Gastrocnemius medialis (tissue), 4 donors: ENCODE measurements around the gene WNT2. TPM values are rescaled to one million over a fixed set of nuclear protein-coding genes. Genes with fewer than 3 reads are reported as not detected.
"Not testable (repeated sequence)": the region's sequence is repeated elsewhere in the genome, so short reads cannot be mapped to it uniquely, and the experiment has no call there.

Experiments used
- ATAC-seq, 2 donors: fragments of 150-250 bp; one replicate each; pipeline ENCODE4 v1.9.1; 2016
- DNase-seq, 2 donors: peaks; one replicate each; pipeline ENCODE4 v3.0.0-alpha.2; 2019
- H3K27ac ChIP-seq, 4 donors: fragments of 200-600 bp; sonication (generic); 1 replicate in 1 of 4; 2 replicates in 3 of 4; pipeline ENCODE4 v1.5.1; 2016 to 2018; ENCODE audit warnings: mild to moderate bottlenecking in 2 of 4, moderate library complexity in 1 of 4
- H3K27me3 ChIP-seq, 3 donors: fragments of 200-600 bp; sonication (generic) in 2 of 3; 1 replicate in 1 of 3; 2 replicates in 2 of 3; pipeline versions ENCODE4 v1.5.1 to v1.6.0; 2016 to 2019; ENCODE audit warnings: mild to moderate bottlenecking in 1 of 3, moderate library complexity in 1 of 3
- H3K36me3 ChIP-seq, 2 donors: fragments of 200-600 bp; sonication (generic) in 1 of 2; one replicate each; pipeline ENCODE4 v1.5.1; 2017 to 2018
- H3K4me1 ChIP-seq, 2 donors: fragments of 200-600 bp; sonication (generic) in 1 of 2; one replicate each; pipeline ENCODE4 v1.5.1; 2016 to 2017; ENCODE audit warnings: mild to moderate bottlenecking in 2 of 2
- H3K4me3 ChIP-seq, 4 donors: fragments of 200-600 bp; sonication (generic) in 3 of 4; 1 replicate in 1 of 4; 2 replicates in 3 of 4; pipeline ENCODE4 v1.5.1; 2016 to 2019; ENCODE audit warnings: mild to moderate bottlenecking in 2 of 4
- H3K9me3 ChIP-seq, 3 donors: fragments of 200-600 bp; sonication (generic) in 2 of 3; 1 replicate in 1 of 3; 2 replicates in 2 of 3; pipeline ENCODE4 v1.5.1; 2016 to 2019
- POLR2A ChIP-seq, 2 donors: fragments of 450-650 bp; IDR thresholded peaks; one replicate each; pipeline ENCODE4 v1.6.1; 2017; ENCODE audit warnings: antibody characterized with exemption in 2 of 2, mild to moderate bottlenecking in 2 of 2, moderate library complexity in 2 of 2
- in situ Hi-C, 4 donors: fragments of 200-750 bp; cut with MboI; loops; one replicate each; pipeline versions ENCODE4 v1.15.0 to v1.8.0; 2017; ENCODE audit warnings: low sequenced_read_pairs in 4 of 4
- intact Hi-C: fragments of 100-400 bp; cut with DNase I; formaldehyde crosslinking; loops from one replicate; pipeline ENCODE4 v1.15.1; 2023; ENCODE audit warnings: low total_unique reads
- total RNA-seq, 4 donors: library from RNA; depleted of rRNA; stranded (reverse); fragments of >200 nt; gene quantifications; one replicate each; pipeline versions ENCODE4 v1.1.0 to v1.2.3, GENCODE V29; 2016
- TF ChIP-seq, protein P1 (sequence below), 5 experiments: fragments of 450-650 bp in 3 of 5; fragments of 200-600 bp in 2 of 5; sonication (generic) in 2 of 5; IDR thresholded peaks in 4 of 5; conservative IDR thresholded peaks in 1 of 5; 1 replicate in 4 of 5; 2 replicates in 1 of 5; pipeline ENCODE4 v1.5.1; 2016 to 2019; ENCODE audit warnings: antibody characterized with exemption in 5 of 5, mild to moderate bottlenecking in 3 of 5, moderate library complexity in 3 of 5

WNT2 gene
- total RNA-seq, 4 donors from 2014 or later, result not detected

GRCh38 chr7:117247809-117248208 lies 75.0 kb downstream of the WNT2 start:
- no peak overlapping the region for H3K27ac ChIP-seq
- H3K4me3 ChIP-seq, result no peak overlapping the region
- intact Hi-C loops (no loop called here), in situ Hi-C loops (no loop called here)
- no peaks in the 10 kb centered on the region for H3K27me3 ChIP-seq
- DNase-seq, result no peak
- no peaks in the 10 kb centered on the region for H3K4me1 ChIP-seq
- no peak for ATAC-seq
- no peaks in the 10 kb centered on the region for H3K9me3 ChIP-seq
- TF ChIP-seq, protein P1, sequence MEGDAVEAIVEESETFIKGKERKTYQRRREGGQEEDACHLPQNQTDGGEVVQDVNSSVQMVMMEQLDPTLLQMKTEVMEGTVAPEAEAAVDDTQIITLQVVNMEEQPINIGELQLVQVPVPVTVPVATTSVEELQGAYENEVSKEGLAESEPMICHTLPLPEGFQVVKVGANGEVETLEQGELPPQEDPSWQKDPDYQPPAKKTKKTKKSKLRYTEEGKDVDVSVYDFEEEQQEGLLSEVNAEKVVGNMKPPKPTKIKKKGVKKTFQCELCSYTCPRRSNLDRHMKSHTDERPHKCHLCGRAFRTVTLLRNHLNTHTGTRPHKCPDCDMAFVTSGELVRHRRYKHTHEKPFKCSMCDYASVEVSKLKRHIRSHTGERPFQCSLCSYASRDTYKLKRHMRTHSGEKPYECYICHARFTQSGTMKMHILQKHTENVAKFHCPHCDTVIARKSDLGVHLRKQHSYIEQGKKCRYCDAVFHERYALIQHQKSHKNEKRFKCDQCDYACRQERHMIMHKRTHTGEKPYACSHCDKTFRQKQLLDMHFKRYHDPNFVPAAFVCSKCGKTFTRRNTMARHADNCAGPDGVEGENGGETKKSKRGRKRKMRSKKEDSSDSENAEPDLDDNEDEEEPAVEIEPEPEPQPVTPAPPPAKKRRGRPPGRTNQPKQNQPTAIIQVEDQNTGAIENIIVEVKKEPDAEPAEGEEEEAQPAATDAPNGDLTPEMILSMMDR (IDR thresholded peaks at IDR 0.05 in 4 of 5, conservative IDR thresholded peaks at IDR 0.05 in 1 of 5), result no peak
- TF ChIP-seq POLR2A (IDR thresholded peaks at IDR 0.05), result no peak
- no peaks in the 10 kb centered on the region for H3K36me3 ChIP-seq

DNA sequence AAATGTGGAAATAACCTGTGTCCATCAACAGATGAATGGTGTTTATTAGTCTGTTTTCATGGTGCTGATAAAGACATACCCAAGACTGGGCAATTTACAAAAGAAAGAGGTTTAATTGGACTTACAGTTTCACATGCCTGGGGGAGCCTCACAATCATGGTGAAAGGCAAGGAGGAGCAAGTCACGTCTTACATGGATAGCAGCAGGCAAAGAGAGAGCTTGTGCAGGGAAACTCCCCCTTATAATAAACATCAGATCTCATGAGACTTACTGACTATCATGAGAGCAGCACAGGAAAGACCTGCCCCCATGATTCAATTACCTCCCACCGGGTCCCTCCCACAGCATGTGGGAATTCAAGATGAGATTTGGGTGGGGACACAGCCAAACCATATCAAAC lies 77.2 kb downstream of the WNT2 start:
- H3K27ac ChIP-seq, H3K4me3 ChIP-seq, ATAC-seq, DNase-seq, H3K36me3 ChIP-seq, H3K9me3 ChIP-seq, H3K4me1 ChIP-seq, H3K27me3 ChIP-seq, in situ Hi-C loops, intact Hi-C loops: not testable (repeated sequence)

DNA sequence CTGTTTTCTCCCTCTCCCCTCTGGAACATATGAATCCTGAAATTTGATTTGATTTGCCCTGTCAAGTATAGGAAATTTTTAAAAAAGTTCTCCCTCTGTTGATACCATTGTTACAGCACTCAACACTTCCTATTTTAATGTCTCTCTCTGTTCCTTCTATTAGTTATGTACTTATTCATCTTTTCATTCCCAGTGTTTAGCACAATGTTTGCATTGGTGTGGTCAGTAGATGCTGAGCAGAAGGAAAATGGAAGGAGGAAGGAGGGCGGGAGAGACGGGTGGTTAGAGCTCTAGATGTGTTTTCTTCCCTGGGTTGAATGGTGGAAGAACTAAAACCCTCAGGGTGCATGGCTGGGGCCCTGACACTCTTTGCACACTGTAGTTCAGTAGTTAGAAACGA lies 79.5 kb downstream of the WNT2 start:
- Histone ChIP-seq H3K9me3 (no peaks in the 10 kb centered on the region), H3K4me1 (no peaks in the 10 kb centered on the region), H3K27me3 (no peaks in the 10 kb centered on the region), H3K27ac (no peak overlapping the region), H3K36me3 (no peaks in the 10 kb centered on the region), H3K4me3 (no peak overlapping the region)
- ATAC-seq, result no peak
- no peak for DNase-seq
- in situ Hi-C loops, result no loop called here
- intact Hi-C loops, result no loop called here
- TF ChIP-seq POLR2A (IDR thresholded peaks at IDR 0.05), result no peak
- TF ChIP-seq, protein P1 (IDR thresholded peaks at IDR 0.05 in 4 of 5, conservative IDR thresholded peaks at IDR 0.05 in 1 of 5), result no peak

DNA sequence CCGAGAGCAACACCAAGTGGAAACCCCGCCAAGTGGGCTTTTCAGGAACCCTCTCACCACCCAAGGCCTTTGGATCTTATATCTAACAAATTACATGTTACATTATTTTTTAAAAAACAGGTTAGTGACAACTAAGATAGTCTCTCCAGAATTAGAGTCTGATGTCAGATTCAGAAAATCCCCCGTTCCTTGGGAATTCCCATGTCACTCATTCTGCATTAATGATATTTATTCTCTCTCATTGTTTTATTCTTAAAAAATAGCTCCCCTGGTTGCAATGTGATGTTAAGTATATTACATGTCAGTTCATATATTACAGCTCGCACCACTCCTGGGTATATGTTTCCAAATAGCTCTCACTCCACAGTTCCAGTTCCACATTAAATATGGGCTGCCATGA lies 81.8 kb downstream of the WNT2 start:
- no peaks in the 10 kb centered on the region for H3K4me1 ChIP-seq
- H3K9me3 ChIP-seq, result peaks cover 0 to 2% (median 0%) of the 10 kb centered on the region in 3 donors
- H3K27ac ChIP-seq, result no peak overlapping the region
- no peak overlapping the region for H3K4me3 ChIP-seq
- H3K27me3 ChIP-seq, result no peaks in the 10 kb centered on the region
- intact Hi-C loops, result no loop called here
- DNase-seq (no peak), ATAC-seq (no peak)
- H3K36me3 ChIP-seq, result no peaks in the 10 kb centered on the region
- TF ChIP-seq, protein P1 (IDR thresholded peaks at IDR 0.05 in 4 of 5, conservative IDR thresholded peaks at IDR 0.05 in 1 of 5), result no peak
- TF ChIP-seq POLR2A (IDR thresholded peaks at IDR 0.05), result no peak
- in situ Hi-C loops, result no loop called here

DNA sequence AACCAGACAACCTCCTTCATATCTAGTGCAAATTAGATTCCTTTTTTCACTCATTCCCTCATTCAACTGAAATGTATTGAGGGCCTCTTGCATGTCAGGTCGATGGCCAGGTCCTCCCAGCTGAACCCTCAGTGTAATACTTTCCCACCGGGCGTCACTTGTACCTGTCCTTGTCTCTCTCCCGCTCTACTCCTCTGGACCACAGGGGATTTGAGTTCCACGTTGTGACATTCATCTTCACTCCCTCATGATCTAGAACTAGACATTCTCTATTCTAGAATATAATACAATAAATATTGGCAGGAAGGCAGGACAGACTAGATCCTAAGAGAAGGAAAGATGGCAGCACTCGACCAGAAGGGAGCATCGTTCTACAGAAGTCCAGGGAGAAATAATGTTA lies 83.9 kb downstream of the WNT2 start:
- TF ChIP-seq POLR2A (IDR thresholded peaks at IDR 0.05), result no peak
- TF ChIP-seq, protein P1 (IDR thresholded peaks at IDR 0.05 in 4 of 5, conservative IDR thresholded peaks at IDR 0.05 in 1 of 5), result no peak
- DNase-seq, result no peak
- no peaks in the 10 kb centered on the region for H3K36me3 ChIP-seq
- H3K4me1 ChIP-seq, result no peaks in the 10 kb centered on the region
- in situ Hi-C loops, result no loop called here
- no peak overlapping the region for H3K27ac ChIP-seq
- peaks cover 0 to 4% (median 0%) of the 10 kb centered on the region in 3 donors for H3K9me3 ChIP-seq
- no peaks in the 10 kb centered on the region for H3K27me3 ChIP-seq
- intact Hi-C loops, result no loop called here
- H3K4me3 ChIP-seq, result no peak overlapping the region
- no peak for ATAC-seq
